Non-pigmented ciliary epithelial cell (primary cell): ENCODE measurements around the gene DPYD.
A peak's percentile ranks its signal among the peaks of the same experiment; 100 is the strongest.
"Not testable (repeated sequence)": the region's sequence is repeated elsewhere in the genome, so short reads cannot be mapped to it uniquely, and the experiment has no call there.

Experiments
- DNase-seq: peaks from one replicate; pipeline ENCODE4 v3.0.0-alpha.2; 2010; ENCODE audit warnings: low read depth

DPYD gene

GRCh38 chr1:97277891-97278654 is 642.8 kb downstream of the DPYD start:
- peak; percentile 48 for DNase-seq

DNA sequence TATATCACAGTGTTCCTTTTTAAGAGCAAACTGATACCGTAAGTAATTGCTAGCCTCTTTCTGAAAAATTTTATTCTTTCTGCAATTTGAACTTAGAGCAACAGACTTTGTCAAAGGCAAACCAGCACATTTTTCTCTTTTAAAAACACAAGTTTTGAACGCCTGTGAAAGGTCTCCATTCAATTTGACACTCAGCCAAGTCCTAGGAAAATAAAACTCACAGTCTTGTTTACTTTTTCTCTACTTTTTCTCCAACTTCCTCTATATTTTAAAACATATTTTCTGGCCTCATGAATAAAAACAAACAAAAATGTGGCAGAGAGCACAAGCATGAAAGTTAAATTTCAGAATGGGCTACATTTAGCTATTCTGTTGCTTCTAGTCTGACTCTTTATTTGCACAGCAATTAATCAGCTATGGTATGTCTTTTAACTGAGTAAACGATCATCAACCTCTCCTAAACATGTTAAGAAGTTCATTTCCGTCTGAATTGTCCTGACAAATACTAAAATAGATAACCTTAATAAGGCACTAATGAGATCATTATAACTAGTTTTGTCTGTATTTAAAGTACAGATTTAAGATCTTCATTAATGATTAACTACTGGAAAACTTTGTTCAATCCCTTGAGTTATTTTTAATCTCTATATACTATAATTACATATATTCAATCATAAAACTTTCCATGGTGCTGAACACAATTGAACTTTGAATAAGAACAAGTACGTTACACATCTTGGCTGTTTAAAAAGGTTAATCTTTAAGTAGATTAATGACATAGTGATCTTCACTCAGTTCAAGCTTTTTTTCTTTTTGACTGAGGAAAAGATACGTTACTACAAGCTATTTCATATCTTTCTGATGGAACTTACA is 648.7 kb downstream of the DPYD start:
- DNase-seq, result no peak

DNA sequence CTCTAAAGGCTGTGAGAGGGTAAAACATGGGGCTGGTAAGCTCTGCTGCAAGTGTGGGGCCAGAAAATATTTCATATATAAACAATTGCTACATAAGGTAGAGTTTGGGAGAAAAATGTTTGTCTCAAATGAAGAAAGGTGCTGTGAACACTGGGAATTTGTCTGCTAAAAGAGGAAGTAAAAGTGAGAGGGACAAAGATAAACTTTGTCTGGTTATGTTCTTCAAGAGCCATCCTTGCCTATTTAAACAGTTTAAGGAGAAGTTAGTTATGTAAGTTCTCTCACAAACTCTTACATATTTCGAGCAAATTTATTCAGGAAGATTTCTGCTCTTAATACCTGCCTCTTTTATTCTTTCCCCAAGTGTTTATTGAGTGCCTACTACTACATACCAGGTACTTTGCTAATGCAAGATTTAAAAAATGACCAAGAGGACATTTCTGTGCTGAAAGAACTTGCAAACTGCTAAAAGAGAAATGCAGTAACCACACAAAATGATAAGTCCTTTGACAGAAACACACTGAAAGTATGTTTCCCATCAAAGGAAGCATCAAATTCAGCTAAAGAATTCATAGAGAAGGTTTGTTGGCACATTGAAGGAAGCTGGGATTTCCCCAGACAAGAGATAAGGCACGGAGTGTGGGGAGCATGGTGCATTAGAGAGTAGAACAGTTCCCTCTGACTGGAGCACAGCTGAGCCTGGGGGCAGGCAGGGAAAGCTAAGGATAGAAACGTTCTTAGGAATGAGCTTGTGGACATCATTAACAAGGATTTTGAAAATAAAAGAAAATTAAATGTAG is 650.1 kb downstream of the DPYD start:
- DNase-seq, result no peak

- no peak for DNase-seq
Observed at GRCh38 chr1:97265630-97266029, 655.2 kb downstream of the DPYD start.

DNA sequence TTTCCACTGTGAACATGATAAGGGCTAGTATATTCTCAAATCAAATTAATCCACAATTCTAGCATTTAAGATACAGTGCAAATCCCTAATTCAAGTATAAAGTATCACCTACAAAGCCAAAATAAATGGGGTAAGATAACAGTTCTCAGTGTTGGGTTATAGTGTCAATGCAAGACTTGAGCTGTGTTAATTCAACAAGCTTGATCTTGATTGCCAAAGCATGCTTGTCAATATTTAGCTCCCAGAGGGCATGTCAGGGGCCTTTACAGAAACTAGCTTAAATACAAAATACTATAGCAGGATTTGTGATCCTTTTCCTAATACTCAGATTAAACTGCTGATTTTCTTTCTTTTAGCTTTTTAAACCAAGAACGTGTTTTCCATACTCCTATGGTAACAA is 658.0 kb downstream of the DPYD start:
- no peak for DNase-seq

GRCh38 chr1:97258597-97258996 is 662.2 kb downstream of the DPYD start:
- no peak for DNase-seq

DNA sequence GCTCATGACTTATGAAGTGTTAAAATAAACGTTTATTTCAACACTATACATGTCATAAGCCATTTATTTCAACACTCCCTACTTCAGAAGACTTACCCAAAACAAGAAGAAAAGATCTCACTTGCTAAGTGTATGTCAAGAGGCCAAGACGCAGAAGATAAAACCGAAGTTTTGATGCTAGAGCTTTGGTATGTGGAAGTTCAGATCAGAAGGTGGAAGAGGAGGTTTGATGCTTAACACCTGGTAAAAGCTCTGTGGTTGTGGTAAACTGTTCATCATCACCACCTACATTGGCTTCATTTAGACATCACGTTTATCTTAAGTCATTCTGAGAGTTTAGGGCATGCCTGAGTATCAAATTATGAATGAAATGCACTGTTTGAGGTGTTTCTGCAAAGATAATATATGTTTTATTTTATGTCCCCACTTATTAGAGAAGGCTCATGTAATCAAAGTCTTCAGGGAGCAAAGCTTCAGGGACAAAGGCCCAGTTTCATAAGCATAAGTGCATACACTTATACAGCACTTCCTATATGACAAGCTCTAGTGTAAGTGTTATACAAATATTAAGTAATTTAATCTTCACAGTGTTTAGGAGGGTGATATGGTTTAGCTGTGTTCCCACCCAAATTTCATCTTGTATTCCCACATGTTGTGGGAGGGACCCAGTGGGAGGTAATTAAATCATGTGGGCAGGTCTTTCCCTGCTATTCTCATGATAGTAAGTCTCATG is 665.9 kb downstream of the DPYD start:
- DNase-seq, result no peak

DNA sequence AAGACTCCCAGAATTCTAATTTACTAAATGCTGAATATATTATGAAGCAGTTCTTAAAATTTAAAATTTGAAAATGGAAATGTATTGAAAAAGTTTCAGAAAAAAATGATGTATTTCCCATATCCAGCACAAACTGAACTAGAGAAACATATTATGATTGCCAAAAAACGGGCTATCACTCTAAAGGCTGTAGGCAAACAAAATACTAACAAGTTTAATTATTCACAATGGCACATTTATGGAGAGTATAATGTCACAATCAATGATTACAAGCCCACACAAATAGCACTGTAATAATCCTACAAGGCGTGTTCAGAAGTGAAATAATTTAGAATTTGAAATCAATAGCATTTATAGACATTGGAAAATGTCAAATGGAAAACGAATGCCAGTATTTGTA is 667.9 kb downstream of the DPYD start:
- DNase-seq, result no peak

- no peak for DNase-seq
Observed at GRCh38 chr1:97252076-97252475, 668.8 kb downstream of the DPYD start.

GRCh38 chr1:97247196-97247595 is 673.6 kb downstream of the DPYD start:
- DNase-seq, result no peak

GRCh38 chr1:97245682-97246081 is 675.2 kb downstream of the DPYD start:
- DNase-seq, result no peak

- no peak for DNase-seq
Observed at GRCh38 chr1:97245026-97245425, 675.8 kb downstream of the DPYD start.

DNA sequence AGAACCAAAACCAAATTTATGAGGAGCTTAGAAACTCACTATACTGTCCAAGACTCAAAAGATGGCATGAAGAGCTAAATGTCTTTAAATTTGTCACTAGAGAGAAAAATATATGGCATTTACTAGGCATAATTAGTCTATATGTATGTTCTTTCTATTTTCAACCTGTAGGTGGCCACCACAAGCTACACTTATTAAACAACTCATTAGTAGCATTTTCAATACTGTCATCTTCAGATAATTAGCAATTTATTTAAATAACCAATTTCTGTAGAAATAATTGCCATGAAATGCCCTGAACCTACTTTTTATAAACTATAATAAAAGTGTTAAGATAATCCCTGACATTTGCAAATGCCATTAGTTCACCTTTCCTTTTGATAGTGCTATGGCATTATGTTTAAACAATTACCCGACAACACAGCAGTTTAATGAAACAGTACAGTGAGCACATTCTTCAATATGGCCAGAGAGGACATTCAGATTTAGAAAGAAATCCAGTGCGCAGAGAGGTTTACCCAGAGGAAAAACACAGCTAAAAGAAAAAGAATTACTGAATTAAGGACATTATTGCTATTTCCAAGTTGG is 676.8 kb downstream of the DPYD start:
- DNase-seq, result no peak

GRCh38 chr1:97238816-97239215 is 682.0 kb downstream of the DPYD start:
- no peak for DNase-seq

GRCh38 chr1:97231354-97231753 is 689.5 kb downstream of the DPYD start:
- not testable (repeated sequence) for DNase-seq

DNA sequence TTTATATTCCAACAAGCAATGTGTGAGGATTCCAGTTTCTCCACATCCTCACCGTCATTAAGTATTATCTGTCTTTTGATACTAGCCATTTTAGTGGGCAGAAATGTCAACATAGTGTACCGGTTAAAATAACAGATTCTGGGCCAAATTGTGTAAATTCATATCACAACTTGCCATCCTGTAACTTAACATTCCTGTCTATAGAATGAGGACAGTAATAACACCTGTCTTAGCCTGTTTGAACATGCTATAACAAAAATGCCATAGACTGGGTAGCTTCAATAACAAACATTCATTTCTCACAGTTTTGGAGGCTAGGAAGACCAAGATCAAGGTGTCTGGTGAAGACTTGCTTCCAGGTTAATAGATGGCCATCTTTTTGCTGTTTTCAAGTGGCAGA is 708.2 kb downstream of the DPYD start:
- DNase-seq, result no peak

DNA sequence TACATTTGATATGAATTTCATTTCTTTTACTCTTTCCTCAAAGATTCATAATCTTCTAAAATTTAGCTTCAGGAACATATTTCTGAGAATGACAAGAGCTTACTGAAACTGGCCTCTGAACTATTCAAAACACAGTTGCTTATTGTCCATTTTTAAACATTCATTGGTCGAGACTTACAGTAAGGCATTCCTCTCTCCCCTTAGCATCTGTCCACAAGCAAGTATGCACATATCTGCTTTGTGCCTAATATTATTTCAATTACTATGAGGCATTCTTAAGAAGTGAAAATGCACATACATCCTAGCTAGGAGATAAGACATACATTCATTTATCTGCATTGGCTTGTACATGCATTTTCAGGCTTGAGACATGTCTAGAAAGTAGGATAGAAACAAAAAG is 710.5 kb downstream of the DPYD start:
- no peak for DNase-seq

DNA sequence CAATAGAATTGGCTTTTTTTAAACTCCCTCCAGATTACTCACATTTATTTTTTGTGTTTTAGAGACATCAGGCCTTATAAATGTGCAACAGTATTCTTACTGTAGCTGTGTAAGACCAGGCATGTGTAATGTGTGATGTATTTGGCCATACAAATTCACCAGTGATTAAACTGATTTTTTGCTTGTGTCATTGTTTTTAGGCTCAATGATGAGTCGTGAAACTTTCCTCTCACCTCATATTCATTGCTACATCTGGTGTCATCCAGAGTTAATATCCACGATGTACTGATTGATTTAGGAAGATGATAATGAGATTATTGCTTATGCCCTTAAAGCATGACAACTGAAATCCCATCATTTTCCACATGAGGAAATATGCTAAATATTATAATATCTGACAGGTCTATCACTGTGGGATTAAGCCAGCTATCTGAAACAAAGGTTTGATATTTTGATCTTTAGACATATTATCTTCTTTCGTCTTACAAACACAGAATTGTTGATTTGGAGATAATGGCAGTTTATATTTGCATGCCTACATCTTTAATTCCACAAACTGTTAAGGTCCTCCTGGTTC is 711.4 kb downstream of the DPYD start:
- DNase-seq, result no peak

DNA sequence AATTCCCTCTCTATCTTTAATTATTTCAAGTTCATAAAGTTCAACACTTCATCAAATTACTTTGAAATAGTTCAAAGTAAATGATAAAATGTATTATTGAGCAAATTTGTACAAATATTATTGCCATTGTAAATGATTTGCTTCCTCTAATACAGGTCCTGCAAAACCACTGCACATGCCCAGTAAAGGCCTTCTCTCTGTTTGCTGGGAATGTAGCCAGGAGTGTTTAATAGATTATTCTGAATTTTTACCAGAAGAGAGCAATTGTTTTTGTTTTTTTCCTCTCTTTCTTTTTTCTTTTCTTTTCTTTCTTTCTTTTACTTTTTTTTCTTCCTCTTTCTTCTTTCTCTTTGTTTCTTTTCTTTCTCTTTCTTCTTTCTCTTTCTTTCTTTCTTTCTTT is 713.0 kb downstream of the DPYD start:
- DNase-seq, result no peak

GRCh38 chr1:97204468-97204867 is 716.4 kb downstream of the DPYD start:
- DNase-seq, result no peak
